Measurements from ENCODE around the gene PEDS1.
"Not testable (repeated sequence)": the region's sequence is repeated elsewhere in the genome, so short reads cannot be mapped to it uniquely, and the experiment has no call there.

The PEDS1 gene

DNA sequence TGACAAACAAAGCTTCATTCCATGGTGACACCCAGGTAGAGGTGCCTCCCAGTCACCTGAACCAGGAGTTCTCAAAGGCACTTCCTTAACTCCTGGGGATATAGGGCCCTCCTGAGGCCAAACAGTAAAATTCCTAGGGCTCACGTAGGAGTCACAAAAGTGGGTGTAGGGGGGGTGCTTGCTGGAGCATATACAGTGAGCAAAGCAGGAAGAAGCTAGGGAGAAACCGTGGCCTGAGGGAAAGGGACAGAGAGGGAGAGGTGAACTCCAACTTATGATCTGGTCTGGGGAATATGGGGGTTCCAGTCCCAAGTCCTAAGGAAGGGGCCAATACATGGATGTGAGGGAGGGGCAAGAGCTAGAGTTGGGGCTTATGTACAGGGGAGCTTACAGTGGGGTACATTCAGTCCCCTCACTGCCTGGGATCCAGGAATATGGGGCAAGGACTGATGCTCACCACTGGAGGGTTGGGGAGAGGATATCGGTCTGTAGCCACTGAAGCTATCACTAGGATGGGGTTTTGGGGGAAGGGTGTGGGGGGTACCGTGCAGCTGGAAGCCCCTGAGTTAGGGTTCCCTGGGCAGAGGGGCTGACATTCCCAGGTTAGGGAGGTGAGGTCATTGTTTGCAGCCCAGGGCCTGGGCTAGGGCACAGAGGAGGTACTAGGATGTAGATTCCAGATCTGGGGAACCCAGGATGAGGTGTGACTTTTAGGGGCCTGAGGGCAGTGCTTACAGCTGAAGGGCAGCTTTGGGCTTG lies 950 bp downstream of the PEDS1 start:
- no peak for DNase-seq

DNA sequence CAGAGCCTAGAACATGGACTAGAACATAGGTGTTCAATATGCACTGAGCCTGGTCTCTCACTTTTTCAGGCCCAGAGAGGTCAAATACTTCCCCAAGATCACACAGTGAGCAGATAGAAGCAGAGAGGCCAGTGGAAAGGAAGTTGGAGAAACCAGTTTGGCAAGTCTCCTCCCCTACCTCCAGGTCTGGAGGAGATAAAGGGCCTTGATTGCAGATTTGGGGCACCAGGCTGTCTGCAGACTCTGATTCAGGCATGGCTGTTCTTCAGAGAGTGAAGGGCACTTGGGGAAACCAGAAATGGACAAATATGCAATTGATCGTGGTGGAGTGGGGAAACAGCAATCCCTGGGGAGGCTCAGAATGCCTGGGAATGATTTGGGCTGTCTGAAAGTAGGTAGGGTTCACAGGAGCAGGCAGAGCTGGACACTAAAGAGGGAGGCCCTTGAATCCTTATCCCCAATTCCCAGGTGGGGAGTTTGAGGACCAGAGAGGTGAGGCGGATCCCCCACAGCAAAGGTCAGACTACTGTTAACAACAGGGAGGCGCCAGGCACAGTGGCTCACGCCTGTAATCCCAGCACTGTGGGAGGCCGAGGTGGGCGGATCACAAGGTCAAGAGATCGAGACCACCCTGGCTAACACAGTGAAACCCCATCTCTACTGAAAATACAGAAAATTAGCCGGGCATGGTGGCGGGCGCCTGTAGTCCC lies 2.3 kb downstream of the PEDS1 start:
- DNase-seq: no peak

GRCh38 chr20:50149481-50150254 lies 3.9 kb downstream of the PEDS1 start:
- DNase-seq: no peak

DNA sequence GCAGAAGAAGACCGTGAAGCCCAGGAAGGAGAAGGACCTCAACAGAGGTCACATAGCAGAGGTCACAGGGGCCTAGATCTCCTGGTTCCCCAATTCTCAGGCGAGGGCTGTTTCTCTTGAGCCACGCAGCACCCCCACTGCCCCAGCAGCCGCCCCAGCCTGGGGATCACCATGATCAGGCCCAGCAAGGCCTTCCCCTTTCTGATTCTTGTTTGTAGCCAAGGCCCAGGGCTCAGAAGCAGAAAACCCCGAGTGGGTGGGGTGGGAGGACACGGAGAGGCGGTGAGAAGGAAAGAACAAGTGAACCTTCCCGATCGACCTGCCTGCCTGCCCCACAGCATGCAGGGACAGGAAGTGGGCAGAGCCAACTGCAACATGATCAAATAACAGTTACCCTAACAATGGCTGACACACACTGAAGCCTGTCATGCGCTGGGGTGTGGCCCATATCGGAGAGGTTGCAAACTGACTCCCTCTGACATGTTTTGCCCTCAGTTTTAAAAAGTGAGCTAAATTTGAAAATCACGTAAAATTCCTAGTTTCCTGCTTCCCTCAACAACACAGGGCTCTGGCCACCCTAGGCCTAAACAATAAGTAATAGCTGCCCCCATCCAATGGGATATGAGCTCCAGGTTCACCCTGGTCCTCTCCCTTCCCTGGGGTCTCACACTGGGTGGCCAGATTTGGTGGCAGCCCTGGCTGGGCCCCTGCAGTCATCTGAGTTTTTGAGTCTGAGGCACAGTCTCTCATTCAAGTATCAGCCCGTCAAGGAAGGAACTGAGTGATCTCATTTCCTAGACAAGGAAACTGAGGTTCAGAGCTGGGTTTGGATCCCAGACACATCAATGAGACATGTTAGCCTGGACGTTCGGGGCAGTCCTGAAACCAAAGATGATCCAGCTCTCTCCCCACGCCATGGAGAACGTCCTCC lies 6.5 kb downstream of the PEDS1 start:
- peak; percentile 80 for DNase-seq

DNA sequence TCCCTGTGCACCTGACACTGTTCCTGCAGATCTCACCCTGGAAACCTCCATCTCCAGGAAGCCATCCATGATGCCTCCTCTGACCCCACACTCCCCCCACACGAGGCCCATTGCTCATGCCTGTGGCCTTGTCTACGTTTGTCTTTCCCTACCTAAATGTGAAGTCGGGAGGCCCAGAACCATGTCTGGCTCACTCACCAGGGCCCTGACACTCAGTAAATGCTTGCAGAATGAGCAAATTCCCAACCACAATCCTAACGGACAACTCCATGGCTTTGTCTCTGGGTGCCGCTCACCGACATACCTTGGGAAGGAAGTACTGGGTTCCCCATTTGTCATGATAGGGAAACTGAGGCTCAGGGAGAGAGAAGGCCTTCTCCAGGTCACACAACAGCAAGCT lies 7.3 kb downstream of the PEDS1 start:
- DNase-seq: no peak

GRCh38 chr20:50145566-50145965 lies 8.0 kb downstream of the PEDS1 start:
- no peak for DNase-seq

GRCh38 chr20:50144362-50144761 lies 9.2 kb downstream of the PEDS1 start:
- no peak for DNase-seq

GRCh38 chr20:50142812-50143211 lies 10.7 kb downstream of the PEDS1 start:
- no peak for DNase-seq

DNA sequence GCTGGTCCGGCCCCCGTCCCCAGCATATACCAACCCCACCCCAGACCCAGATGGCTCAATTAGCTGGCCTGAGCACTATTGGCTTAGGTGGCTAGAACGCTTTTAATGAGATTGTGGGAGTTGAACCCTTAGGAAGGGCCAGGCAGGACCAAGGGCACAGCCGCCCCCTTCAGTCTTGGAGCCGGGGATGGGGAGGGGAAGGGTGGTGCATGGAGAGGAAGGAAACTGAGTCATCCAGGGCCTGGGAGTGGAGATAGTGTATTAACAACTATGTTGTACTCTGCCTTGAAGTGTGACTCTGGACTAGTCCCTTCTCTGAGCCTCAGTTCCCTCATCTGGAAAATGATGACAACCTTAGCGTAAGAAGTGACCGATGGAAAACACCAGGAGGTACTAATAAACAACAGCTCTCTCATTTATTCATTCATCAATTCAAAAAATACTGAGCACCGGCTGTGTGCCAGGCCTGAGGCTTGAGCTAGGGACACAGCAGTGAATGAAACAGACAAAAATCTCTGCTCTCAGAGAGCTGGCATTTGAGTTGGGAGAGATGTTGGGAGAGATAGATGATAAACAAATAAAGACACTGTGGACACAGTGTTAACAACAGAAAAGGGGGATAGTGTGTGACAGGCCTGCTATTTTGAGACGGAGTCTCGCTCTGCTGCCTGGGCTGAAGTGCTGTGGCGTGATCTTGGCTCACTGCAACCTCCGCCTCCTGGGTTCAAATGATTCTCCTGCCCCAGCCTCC lies 11.5 kb downstream of the PEDS1 start:
- no peak for DNase-seq

- DNase-seq: no peak
Measured at GRCh38 chr20:50141018-50141675, 12.4 kb downstream of the PEDS1 start.

GRCh38 chr20:50140339-50140859 lies 13.1 kb downstream of the PEDS1 start:
- no peak for DNase-seq

GRCh38 chr20:50138479-50139393 lies 14.8 kb downstream of the PEDS1 start:
- DNase-seq: no peak

- no peak for DNase-seq
Measured at GRCh38 chr20:50138120-50138478, 15.4 kb downstream of the PEDS1 start.

- not testable (repeated sequence) for DNase-seq
Measured at GRCh38 chr20:50137702-50138101, 15.8 kb downstream of the PEDS1 start.

GRCh38 chr20:50136822-50137599 lies 16.5 kb downstream of the PEDS1 start:
- no peak for DNase-seq

- not testable (repeated sequence) for DNase-seq
Measured at GRCh38 chr20:50135157-50135556, 18.4 kb downstream of the PEDS1 start.

DNA sequence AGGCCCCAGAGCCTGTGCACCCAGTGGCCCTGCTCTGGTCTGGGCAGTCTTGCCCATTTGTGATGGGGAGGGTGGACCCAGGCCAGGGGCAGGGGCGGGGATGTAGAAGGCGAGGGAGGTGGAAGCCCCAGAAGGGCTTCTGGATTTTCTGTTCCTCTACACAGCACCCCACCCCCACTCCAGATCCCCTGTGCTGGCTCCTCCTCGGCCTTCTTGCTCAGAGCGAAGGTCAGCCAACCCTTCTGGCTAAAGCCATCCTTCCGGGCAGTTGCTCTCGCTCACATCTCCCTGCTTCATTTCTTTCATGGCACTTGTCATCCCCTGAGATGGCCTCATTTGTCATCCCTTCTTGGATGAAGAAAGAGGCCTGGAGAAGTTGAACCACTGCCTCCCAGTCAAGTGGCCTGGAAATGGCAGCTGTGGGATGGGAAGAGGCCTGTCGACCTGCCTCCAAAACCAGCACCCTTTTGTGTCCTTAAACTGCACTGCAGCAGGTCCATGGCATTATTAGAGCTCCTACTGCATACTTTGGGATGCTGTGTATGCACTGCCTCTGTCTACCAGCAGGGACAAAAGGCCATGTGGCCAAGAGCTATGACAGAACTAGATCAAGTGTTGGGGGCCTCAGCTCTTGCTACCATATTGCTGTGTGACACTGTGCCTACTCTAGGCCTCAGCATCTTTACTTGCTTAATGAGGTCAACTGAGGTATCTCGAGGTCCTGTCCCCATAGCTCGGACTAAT lies 19.9 kb downstream of the PEDS1 start:
- DNase-seq: no peak

- DNase-seq: no peak
Measured at GRCh38 chr20:50133041-50133440, 20.5 kb downstream of the PEDS1 start.
